DND-41 (cell line): ENCODE measurements around the gene SLC6A17.

ENCODE experiments used
- ATAC-seq: fragments of 200-7000 bp; cut with Tn5 transposase; 3 replicates; pipeline ENCODE4 v1.9.1; 2021; ENCODE audit warnings: low read depth; ENCODE audit not compliant: insufficient read depth
- DNase-seq: peaks from one replicate; pipeline ENCODE4 v3.0.0-alpha.2; 2020
- H2AFZ ChIP-seq: 2 replicates; pipeline ENCODE4 v1.6.0; 2012; ENCODE audit warnings: low read depth, low read length
- H3K27ac ChIP-seq: 2 replicates; pipeline ENCODE4 v1.5.1; 2012; ENCODE audit warnings: low read length, inconsistent platforms
- H3K27me3 ChIP-seq: fragments of 200-600 bp; sonication (generic); 2 replicates; pipeline ENCODE4 v1.6.0; 2012; ENCODE audit warnings: low read length, mild to moderate bottlenecking, inconsistent platforms; ENCODE audit not compliant: insufficient read depth, poor library complexity
- H3K36me3 ChIP-seq: 2 replicates; pipeline ENCODE4 v1.5.1; 2012; ENCODE audit warnings: low read length, inconsistent platforms; ENCODE audit not compliant: insufficient read depth
- H3K4me1 ChIP-seq: 2 replicates; pipeline ENCODE4 v1.5.1; 2012; ENCODE audit warnings: mild to moderate bottlenecking, low read length; ENCODE audit not compliant: insufficient read depth
- H3K4me2 ChIP-seq: 2 replicates; pipeline ENCODE4 v1.6.0; 2012; ENCODE audit warnings: mild to moderate bottlenecking, moderate library complexity, low read length, inconsistent platforms; ENCODE audit not compliant: insufficient read depth
- H3K4me3 ChIP-seq, 2 experiments: fragments of 200-600 bp in 1 of 2; shearing (Covaris generic) in 1 of 2; 2 replicates each; pipeline ENCODE4 v1.5.1; 2012 to 2016; ENCODE audit warnings: inconsistent platforms in 2 of 2, low read length in 2 of 2, mild to moderate bottlenecking in 2 of 2, low read depth in 1 of 2, moderate library complexity in 1 of 2
- H3K79me2 ChIP-seq: 2 replicates; pipeline ENCODE4 v1.6.0; 2012; ENCODE audit warnings: low read length, inconsistent platforms; ENCODE audit not compliant: insufficient read depth
- H3K9ac ChIP-seq: 2 replicates; pipeline ENCODE4 v1.6.0; 2012; ENCODE audit warnings: low read depth, mild to moderate bottlenecking, inconsistent platforms, low read length, moderate library complexity
- H3K9me3 ChIP-seq: 2 replicates; pipeline ENCODE4 v1.5.1; 2012; ENCODE audit warnings: low read length, moderate library complexity, mild to moderate bottlenecking, inconsistent platforms; ENCODE audit not compliant: insufficient read depth, severe bottlenecking
- H4K20me1 ChIP-seq: 2 replicates; pipeline ENCODE4 v1.6.0; 2012; ENCODE audit warnings: low read length; ENCODE audit not compliant: insufficient read depth
- CTCF ChIP-seq: IDR thresholded peaks from 2 replicates; pipeline ENCODE4 v1.5.1; 2012; ENCODE audit warnings: borderline replicate concordance, low read length, moderate library complexity, mild to moderate bottlenecking; ENCODE audit not compliant: poor library complexity, severe bottlenecking; ENCODE audit errors: extremely low read depth
- EZH2 ChIP-seq: IDR thresholded peaks from 3 replicates; pipeline ENCODE4 v1.6.1; 2012; ENCODE audit warnings: borderline replicate concordance, low read depth, mild to moderate bottlenecking, moderate library complexity, low read length, inconsistent platforms; ENCODE audit not compliant: severe bottlenecking

The SLC6A17 gene

GRCh38 chr1:110107867-110108469 is 42.3 kb upstream of the SLC6A17 start:
- Histone ChIP-seq H3K9ac (no peak overlapping the region), H3K36me3 (no peaks in the 10 kb centered on the region), H3K79me2 (no peaks in the 10 kb centered on the region), H2AFZ (no peak overlapping the region), H3K4me2 (no peak overlapping the region), H3K4me1 (no peaks in the 10 kb centered on the region), H3K27ac (no peak overlapping the region), H4K20me1 (no peaks in the 10 kb centered on the region), H3K9me3 (no peaks in the 10 kb centered on the region), H3K27me3 (peaks cover 22% of the 10 kb centered on the region), H3K4me3 (no peak overlapping the region)
- ATAC-seq, result no peak
- no peak for TF ChIP-seq EZH2
- TF ChIP-seq CTCF, result no peak
- DNase-seq, result no peak

GRCh38 chr1:110111081-110111480 is 39.2 kb upstream of the SLC6A17 start:
- H3K79me2 ChIP-seq, result no peaks in the 10 kb centered on the region
- H3K4me1 ChIP-seq, result no peaks in the 10 kb centered on the region
- no peak overlapping the region for H2AFZ ChIP-seq
- no peak overlapping the region for H3K27ac ChIP-seq
- peaks cover 52% of the 10 kb centered on the region for H3K27me3 ChIP-seq
- H3K9me3 ChIP-seq, result no peaks in the 10 kb centered on the region
- H3K4me2 ChIP-seq, result no peak overlapping the region
- H3K36me3 ChIP-seq, result no peaks in the 10 kb centered on the region
- H3K9ac ChIP-seq, result no peak overlapping the region
- DNase-seq (no peak), ATAC-seq (no peak)
- TF ChIP-seq EZH2 (no peak), CTCF (no peak)
- H4K20me1 ChIP-seq, result 0 out of 2 replicates have a peak, but pooled peaks cover 2% of the 10 kb centered on the region
- no peak overlapping the region for H3K4me3 ChIP-seq

- Histone ChIP-seq H4K20me1 (0 out of 2 replicates have a peak, but pooled peaks cover 2% of the 10 kb centered on the region), H3K79me2 (no peaks in the 10 kb centered on the region), H2AFZ (no peak within 1 kb of the TSS), H3K4me1 (no peaks in the 10 kb centered on the region), H3K4me3 (no peak within 1 kb of the TSS), H3K36me3 (no peaks in the 10 kb centered on the region), H3K27me3 (peaks cover 52% of the 10 kb centered on the region), H3K9me3 (no peaks in the 10 kb centered on the region), H3K27ac (no peak within 1 kb of the TSS), H3K4me2 (no peak within 1 kb of the TSS), H3K9ac (no peak within 1 kb of the TSS)
- ATAC-seq, result no peak
- DNase-seq, result no peak
- no peak for TF ChIP-seq CTCF
- TF ChIP-seq EZH2, result no peak
These were observed 38.2 kb upstream of the SLC6A17 start, which contains the start of gene UBL4B for GRCh38 chr1:110112143-110112542. Gene UBL4B, plus strand, starts transcription at chr1:110112443. Its CDS starts 92 bp downstream, at chr1:110112535.

- no peak overlapping the region for H3K4me2 ChIP-seq
- H3K4me1 ChIP-seq, result no peaks in the 10 kb centered on the region
- DNase-seq (peak; percentile 7), ATAC-seq (no peak)
- H3K9me3 ChIP-seq, result no peaks in the 10 kb centered on the region
- peaks cover 50% of the 10 kb centered on the region for H3K27me3 ChIP-seq
- no peak overlapping the region for H3K27ac ChIP-seq
- TF ChIP-seq CTCF (no peak), EZH2 (no peak)
- 0 out of 2 replicates have a peak, but pooled peaks cover 2% of the 10 kb centered on the region for H4K20me1 ChIP-seq
- H3K36me3 ChIP-seq, result no peaks in the 10 kb centered on the region
- no peak overlapping the region for H2AFZ ChIP-seq
- no peaks in the 10 kb centered on the region for H3K79me2 ChIP-seq
- H3K9ac ChIP-seq, result no peak overlapping the region
- H3K4me3 ChIP-seq, result no peak overlapping the region
These were observed 37.6 kb upstream of the SLC6A17 start for GRCh38 chr1:110112656-110113055.
